ENCODE results near the gene R3HCC1L. TPM values are rescaled to one million over a fixed set of nuclear protein-coding genes. Genes with fewer than 3 reads are reported as not detected.

Gene R3HCC1L
- total RNA-seq, 1 donor from 2014 or later, result 16.9 TPM

DNA sequence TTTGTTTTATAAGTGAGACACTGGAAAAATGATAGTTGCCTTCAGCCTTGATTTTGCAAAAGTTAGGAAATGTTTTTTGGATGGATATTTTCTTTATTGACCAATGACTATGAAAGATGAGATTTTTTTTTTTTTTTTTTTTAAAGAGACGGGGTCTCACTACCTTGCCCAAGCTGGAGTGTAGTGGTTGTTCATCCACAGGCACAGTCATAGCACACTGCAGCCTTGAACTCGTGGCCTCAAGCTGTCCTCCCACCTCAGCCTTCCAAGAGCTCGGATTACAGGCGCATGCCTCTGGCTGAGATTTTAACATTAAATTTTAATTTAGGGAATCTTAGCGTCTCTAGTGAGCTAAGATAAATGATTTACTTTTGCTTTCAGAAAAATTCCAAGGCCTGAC lies 67.3 kb downstream of the R3HCC1L start:
- Mint-ChIP-seq H3K4me3 (no peak overlapping the region), H3K4me1 (no peaks in the 10 kb centered on the region), H3K27me3 (ENCODE audit: low read depth) (no peaks in the 10 kb centered on the region), H3K36me3 (peaks cover under 1% of the 10 kb centered on the region), H3K27ac (no peak overlapping the region), H3K9me3 (no peaks in the 10 kb centered on the region)
- DNase-seq (ENCODE audit: low spot score in 2 of 2, unreplicated experiment in 2 of 2), result no peak
- TF ChIP-seq CTCF (IDR thresholded peaks at IDR 0.05; ENCODE audit: unreplicated experiment), result no peak

DNA sequence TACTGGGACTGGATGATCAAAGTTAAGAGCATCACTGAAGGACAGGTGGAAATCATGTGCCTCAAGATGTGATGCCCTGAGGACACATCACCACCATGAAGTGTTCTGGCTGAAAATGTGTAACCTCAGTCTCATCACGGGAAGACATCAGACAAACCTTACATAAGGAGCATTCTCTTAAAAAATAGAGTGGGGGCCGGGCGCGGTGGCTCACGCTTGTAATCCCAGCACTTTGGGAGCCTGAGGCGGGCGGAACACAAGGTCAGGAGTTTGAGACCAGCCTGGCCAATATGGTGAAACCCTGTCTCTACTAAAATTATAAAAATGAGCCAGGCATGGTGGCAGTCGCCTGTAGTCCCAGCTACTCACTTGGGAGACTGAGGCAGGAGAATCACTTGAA lies 67.9 kb downstream of the R3HCC1L start:
- H3K4me1 Mint-ChIP-seq, result no peaks in the 10 kb centered on the region
- no peak overlapping the region for H3K27ac Mint-ChIP-seq
- no peak overlapping the region for H3K4me3 Mint-ChIP-seq
- DNase-seq (ENCODE audit: low spot score in 2 of 2, unreplicated experiment in 2 of 2), result no peak
- H3K9me3 Mint-ChIP-seq, result no peaks in the 10 kb centered on the region
- H3K27me3 Mint-ChIP-seq (ENCODE audit: low read depth), result no peaks in the 10 kb centered on the region
- H3K36me3 Mint-ChIP-seq, result no peaks in the 10 kb centered on the region
- TF ChIP-seq CTCF (IDR thresholded peaks at IDR 0.05; ENCODE audit: unreplicated experiment), result no peak

DNA sequence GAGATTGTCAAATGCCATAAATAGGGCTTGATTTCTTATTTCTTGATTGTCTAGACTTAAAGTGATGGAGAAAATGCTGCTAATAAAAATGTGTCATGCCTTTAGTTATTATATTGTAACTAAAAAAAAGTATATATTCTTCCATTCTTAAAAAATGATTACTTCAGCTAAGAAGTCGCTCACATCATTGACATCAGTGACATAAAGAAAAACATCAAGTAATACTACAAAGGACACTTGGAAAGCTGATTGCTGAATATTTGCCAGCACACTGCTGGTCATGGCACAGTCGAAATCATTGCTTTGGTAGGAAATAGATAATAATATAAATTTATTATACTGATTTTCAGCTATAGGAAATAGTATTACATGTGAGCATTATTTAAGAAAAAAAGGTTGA lies 70.9 kb downstream of the R3HCC1L start:
- H3K27me3 Mint-ChIP-seq (ENCODE audit: low read depth), result no peaks in the 10 kb centered on the region
- no peak for TF ChIP-seq CTCF (IDR thresholded peaks at IDR 0.05; ENCODE audit: unreplicated experiment)
- H3K36me3 Mint-ChIP-seq, result peaks cover 17% of the 10 kb centered on the region
- no peak for DNase-seq (ENCODE audit: low spot score in 2 of 2, unreplicated experiment in 2 of 2)
- H3K4me3 Mint-ChIP-seq, result no peak overlapping the region
- H3K9me3 Mint-ChIP-seq, result no peaks in the 10 kb centered on the region
- H3K4me1 Mint-ChIP-seq, result no peaks in the 10 kb centered on the region
- H3K27ac Mint-ChIP-seq, result no peak overlapping the region

- peaks cover 8% of the 10 kb centered on the region for H3K4me1 Mint-ChIP-seq
- H3K27ac Mint-ChIP-seq, result no peak overlapping the region
- no peak for DNase-seq (ENCODE audit: low spot score in 2 of 2, unreplicated experiment in 2 of 2)
- no peaks in the 10 kb centered on the region for H3K9me3 Mint-ChIP-seq
- H3K27me3 Mint-ChIP-seq (ENCODE audit: low read depth), result no peaks in the 10 kb centered on the region
- H3K4me3 Mint-ChIP-seq, result no peak overlapping the region
- H3K36me3 Mint-ChIP-seq, result peaks cover 17% of the 10 kb centered on the region
- no peak for TF ChIP-seq CTCF (IDR thresholded peaks at IDR 0.05; ENCODE audit: unreplicated experiment)
Observed at GRCh38 chr10:98208925-98209324, 74.5 kb downstream of the R3HCC1L start.

DNA sequence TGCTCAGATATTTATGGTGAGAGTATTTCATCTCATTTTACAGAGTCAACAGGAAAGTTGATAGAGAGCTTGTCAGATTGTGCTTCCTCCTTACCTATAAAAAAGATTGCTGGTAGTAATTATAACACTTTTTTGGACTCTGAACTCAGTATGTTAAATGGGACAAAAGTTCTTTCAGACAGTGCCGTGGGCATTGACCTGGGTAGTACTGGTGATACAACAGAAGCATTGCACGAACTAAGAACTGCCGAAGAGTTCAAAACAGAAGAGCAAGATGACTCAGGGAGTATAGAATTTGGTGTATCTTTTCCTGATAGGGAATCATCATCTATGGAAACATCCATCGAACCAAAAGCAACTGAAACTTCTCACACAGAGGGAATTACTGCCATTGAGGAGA lies 75.0 kb downstream of the R3HCC1L start:
- Mint-ChIP-seq H3K27ac (no peak overlapping the region), H3K36me3 (peaks cover 17% of the 10 kb centered on the region), H3K4me3 (no peak overlapping the region), H3K4me1 (peaks cover 8% of the 10 kb centered on the region), H3K27me3 (ENCODE audit: low read depth) (no peaks in the 10 kb centered on the region), H3K9me3 (no peaks in the 10 kb centered on the region)
- no peak for TF ChIP-seq CTCF (IDR thresholded peaks at IDR 0.05; ENCODE audit: unreplicated experiment)
- no peak for DNase-seq (ENCODE audit: low spot score in 2 of 2, unreplicated experiment in 2 of 2)

DNA sequence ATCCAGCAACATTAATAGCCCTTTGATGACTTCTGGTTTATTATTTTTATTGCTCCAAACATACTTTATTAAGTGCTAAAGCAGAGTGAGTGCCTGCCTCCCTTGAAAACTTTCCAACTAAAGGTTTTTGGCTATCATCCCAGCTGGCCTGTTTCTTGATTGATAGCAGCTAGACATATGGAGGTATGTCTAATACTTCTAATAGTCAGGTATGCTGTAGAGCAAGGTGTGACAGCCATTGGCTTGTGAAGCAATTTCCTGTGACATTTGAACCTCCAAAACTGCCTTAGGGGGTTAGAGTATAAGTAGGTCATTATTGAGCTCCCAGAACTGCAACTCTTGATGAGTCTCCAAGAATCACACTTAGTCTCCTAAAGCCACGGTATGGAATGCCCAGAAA lies 77.7 kb downstream of the R3HCC1L start:
- no peak overlapping the region for H3K27ac Mint-ChIP-seq
- no peaks in the 10 kb centered on the region for H3K27me3 Mint-ChIP-seq (ENCODE audit: low read depth)

More for the DNA sequence above, 77.7 kb downstream of the R3HCC1L start:
- Mint-ChIP-seq H3K4me3 (no peak overlapping the region), H3K4me1 (peaks cover 8% of the 10 kb centered on the region), H3K36me3 (peaks cover 25% of the 10 kb centered on the region), H3K9me3 (peaks cover 4% of the 10 kb centered on the region)
- no peak for TF ChIP-seq CTCF (IDR thresholded peaks at IDR 0.05; ENCODE audit: unreplicated experiment)
- DNase-seq (ENCODE audit: low spot score in 2 of 2, unreplicated experiment in 2 of 2), result no peak

Measured in mesothelial cell of epicardium (in vitro differentiated cells).